ENCODE results near the gene RASGRP2. TPM values are rescaled to one million over a fixed set of nuclear protein-coding genes. Genes with fewer than 3 reads are reported as not detected.

The RASGRP2 gene
- total RNA-seq, 1 experiment from 2014 or later: 26.9 TPM

GRCh38 chr11:64767344-64768299 lies 23.7 kb upstream of the RASGRP2 start:
- Histone ChIP-seq H3T11ph (ENCODE audit: low read length) (no peak overlapping the region), H3K23me2 (ENCODE audit: insufficient read length, low read depth, low read length, poor library complexity, severe bottlenecking) (no peaks in the 10 kb centered on the region), H3K4ac (ENCODE audit: low read depth, low read length) (no peak overlapping the region), H3K79me1 (ENCODE audit: insufficient read depth, low read depth, low read length, poor library complexity, severe bottlenecking) (peaks cover 4% of the 10 kb centered on the region), H3K9ac (ENCODE audit: extremely low read depth, insufficient read length, low read length) (no peak overlapping the region), H3K4me2 (ENCODE audit: insufficient read depth, insufficient read length, low read length) (no peak overlapping the region), H4K5ac (ENCODE audit: insufficient read length, low read depth, low read length) (no peak overlapping the region), H4K91ac (ENCODE audit: insufficient read length, low read depth, low read length) (no peak overlapping the region), H2BK120ac (ENCODE audit: low read depth, low read length, poor library complexity, severe bottlenecking) (no peak overlapping the region), H2AFZ (ENCODE audit: low read length) (no peak overlapping the region), H3K23ac (ENCODE audit: insufficient read length, low read depth, low read length) (no peak overlapping the region), H2BK12ac (ENCODE audit: insufficient read length, low read depth, low read length) (no peak overlapping the region), H3K9me3 (ENCODE audit: control insufficient read depth, low read depth, low read length) (no peaks in the 10 kb centered on the region), H3K79me2 (ENCODE audit: insufficient read depth, low read length) (no peaks in the 10 kb centered on the region), H3K4me1 (ENCODE audit: insufficient read depth, low read length) (no peaks in the 10 kb centered on the region; the same call in 1 of the 2 replicates), H2BK15ac (ENCODE audit: low read depth, low read length) (no peak overlapping the region), H3K56ac (ENCODE audit: insufficient read length, low read depth, low read length) (no peak overlapping the region), H4K8ac (replicated peaks; ENCODE audit: insufficient read length, low read depth, low read length) (no peak overlapping the region), H2BK20ac (ENCODE audit: low read depth, low read length, poor library complexity, severe bottlenecking) (no peak overlapping the region), H4K20me1 (ENCODE audit: control insufficient read depth, insufficient read depth, insufficient read length) (peaks cover 3% of the 10 kb centered on the region), H3K27ac (ENCODE audit: insufficient read length, low read depth, low read length) (no peak overlapping the region), H3K18ac (ENCODE audit: insufficient read length, low read depth, low read length) (no peak overlapping the region), H3K27me3 (ENCODE audit: insufficient read depth, low read length) (no peaks in the 10 kb centered on the region), H2BK5ac (ENCODE audit: insufficient read length, low read length) (no peak overlapping the region), H3K14ac (ENCODE audit: insufficient read depth, low read length) (no peak overlapping the region), H2AK5ac (ENCODE audit: insufficient read length, low read length) (no peak overlapping the region)
- DNase-seq: peak; percentile 90
- peaks cover 45 to 56% of the 10 kb centered on the region in 2 experiments for H3K4me1 Mint-ChIP-seq
- no peaks in the 10 kb centered on the region for H3K9me3 Mint-ChIP-seq
- peak; percentile 85 for TF ChIP-seq CTCF (conservative IDR thresholded peaks at IDR 0.05)
- H3K27ac Mint-ChIP-seq: peak overlapping the region; percentile 73 to 86 (median 81); a peak in 5 of 7 replicates
- WGBS (ENCODE audit: extremely low coverage, insufficient read length, low lambda C conversion rate): no CpG with 5 or more reads among the region's 19 CpGs
- peak overlapping the region in 1 of 2 experiments; percentile 49; a peak in 2 of 5 replicates for H3K4me3 Mint-ChIP-seq
- peaks cover 70 to 90% (median 88%) of the 10 kb centered on the region in 3 experiments; a peak in 6 of 7 replicates for H3K36me3 Mint-ChIP-seq (ENCODE audit: insufficient read depth in 1 of 3, low read depth in 3 of 3)
- no peaks in the 10 kb centered on the region for H3K27me3 Mint-ChIP-seq (ENCODE audit: low read depth)
